ENCODE data around the gene SEMA3C.
A peak's percentile ranks its signal among the peaks of the same experiment; 100 is the strongest.

Gene SEMA3C

DNA sequence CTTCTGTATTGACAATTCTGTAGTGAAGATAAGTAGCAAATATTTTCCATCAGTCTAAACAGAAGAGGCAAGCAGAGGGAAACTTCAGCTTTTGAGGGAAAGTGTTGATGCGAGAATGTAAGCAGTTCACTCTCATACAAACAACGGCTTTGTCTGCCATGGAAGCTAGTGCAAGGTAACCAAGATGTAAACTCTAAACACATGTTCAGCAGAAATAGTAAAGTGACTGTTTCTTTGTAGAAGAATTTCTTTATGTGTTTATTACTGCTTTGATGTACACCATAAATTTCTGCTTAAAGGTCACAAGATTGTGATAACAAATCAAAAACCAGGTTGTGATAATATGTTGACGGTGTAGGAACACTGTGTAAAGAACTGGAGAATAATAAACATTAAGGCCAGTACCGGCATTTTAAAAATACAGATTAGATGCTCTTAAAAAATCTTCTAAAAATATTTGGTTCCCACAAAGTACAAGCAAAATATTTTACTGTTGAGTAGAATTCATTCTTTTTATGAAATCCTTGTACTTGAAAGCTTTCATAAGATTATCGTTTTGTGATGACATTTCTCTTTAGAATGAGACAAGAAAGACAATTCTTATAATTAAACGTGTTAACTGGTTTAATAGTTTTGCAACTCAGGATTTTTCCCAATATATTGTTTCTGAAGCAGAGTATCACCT lies 34.2 kb downstream of the SEMA3C start:
- no peak for DNase-seq

DNA sequence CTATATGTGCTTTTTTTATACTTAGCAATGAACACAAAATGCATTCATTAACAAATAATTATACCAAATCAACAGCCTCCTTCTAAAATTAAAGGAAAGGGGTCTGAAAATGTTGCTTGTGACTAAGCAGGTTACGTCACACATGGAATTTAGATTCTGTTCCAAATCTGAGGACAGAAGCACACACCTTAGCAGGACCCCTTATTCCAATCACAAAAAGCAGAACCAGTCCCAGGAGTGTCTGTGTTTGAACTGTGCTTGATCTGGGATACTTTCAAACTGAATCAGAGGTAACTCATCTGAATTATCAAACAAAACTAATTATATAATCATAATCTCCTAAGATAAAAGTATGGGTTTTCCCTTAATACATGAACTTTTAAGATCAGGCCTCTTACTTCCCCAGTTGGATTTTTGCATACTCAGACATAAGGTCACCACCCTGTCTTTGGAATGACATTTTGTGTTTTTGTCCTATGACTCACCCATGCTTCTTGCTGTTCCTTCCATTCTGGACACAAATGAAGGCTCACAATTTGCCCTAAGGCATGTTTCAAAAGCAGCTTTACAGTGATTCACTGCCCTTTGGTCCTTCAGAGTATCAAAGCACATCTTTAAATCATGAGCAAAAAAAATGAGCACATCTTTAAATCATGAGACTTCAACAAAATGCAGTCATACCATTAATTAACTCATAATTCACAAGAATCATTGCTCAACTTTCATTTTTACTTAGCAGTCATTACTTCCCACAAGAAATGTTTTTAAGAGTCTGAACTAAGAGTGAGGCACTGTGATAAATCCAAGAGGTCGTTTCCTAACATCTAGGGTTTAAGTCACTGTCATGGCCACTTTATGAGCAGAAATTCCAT lies 35.5 kb downstream of the SEMA3C start:
- no peak for DNase-seq

DNA sequence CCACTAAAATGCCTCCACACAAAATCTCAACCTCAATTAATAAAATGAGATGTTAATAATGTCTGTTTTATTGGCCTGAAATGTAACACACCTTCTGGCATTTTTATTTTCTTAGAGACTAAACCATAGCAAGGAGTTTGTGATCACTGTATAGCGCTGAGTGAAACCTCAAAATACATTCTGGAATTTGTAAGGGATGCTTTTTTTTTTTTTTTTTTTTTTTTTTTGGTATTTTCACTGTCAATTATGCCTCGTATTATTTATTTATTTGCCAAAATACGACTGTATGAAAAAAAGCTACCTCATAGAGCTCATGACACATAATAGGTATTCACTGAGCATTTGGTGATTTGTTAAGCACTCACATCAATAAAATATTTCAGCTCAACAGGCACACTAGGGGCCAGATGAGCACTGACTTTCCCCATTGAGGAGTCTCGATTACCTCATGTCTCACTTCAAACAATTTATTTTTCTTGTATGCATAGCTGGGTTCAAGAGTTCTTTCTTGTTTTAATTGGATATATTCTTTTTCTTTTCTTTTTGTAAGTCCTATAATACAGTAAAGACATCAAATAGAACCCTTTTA lies 36.5 kb downstream of the SEMA3C start:
- DNase-seq = no peak

DNA sequence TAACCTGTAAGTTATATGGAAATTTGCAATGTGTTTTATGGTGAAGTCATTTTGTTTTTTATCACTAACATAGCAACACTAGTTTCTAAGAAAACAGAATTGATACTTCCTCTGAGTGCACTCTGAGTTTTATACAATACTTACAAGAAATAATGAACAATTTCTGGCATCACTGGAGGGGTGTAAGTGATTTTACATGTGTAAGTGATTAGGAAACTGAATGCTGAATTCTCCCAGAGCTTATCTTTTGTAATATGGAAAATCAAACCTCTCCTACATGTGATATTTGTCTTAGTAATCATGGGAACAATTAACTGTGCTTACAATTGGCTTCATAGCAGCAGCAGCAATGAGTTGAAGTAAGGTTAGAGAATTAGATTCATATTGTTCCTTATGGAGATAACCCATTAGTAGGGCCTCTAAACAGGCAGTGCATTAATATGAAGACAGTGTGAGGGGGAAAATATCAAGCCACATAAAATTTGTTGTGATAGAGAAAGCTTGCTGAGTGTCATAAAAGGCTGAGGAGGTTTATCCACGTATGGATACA lies 37.4 kb downstream of the SEMA3C start:
- no peak for DNase-seq

DNA sequence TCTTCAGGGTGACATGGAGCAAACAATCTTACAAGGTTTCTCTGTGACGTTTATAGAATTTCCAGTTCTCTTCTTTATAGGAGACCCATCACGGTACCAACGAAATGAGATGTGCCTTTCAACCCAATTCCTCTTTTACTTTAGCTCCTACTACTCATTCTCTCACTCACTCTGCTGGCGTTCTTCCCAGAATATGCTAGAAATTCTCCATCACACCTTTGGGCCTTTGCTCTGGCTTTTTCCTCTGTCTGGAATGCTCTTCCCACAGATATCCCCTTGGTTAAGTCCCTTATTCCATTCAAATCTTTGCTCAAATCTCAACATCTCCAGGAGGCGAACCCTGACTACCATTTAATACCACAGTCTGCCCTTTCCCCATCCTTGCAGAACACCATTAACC lies 39.0 kb downstream of the SEMA3C start:
- no peak for DNase-seq

DNA sequence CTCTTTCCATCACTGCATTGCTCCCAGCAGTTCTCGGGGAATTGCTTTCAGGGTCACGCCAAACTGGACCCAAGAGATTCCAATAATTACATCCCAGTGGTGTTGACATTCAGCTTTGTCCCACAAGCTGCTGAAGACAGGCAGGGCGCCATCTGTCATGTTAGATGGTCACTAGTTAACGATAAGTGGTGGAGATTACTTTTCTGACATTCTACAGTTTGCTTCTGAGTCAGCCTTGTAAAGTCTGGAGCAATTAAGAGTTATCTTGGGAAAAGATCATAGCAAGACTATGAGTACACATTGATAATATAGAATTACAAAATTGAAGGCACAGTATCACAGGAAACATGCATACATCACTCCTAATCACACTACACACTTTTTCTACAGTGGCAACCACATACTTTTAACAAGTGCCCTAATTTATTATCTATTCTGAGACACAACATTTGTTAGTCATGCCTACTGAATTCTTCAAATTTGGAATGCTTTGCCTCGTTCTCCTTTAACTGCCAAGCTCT lies 41.9 kb downstream of the SEMA3C start:
- DNase-seq = no peak

DNA sequence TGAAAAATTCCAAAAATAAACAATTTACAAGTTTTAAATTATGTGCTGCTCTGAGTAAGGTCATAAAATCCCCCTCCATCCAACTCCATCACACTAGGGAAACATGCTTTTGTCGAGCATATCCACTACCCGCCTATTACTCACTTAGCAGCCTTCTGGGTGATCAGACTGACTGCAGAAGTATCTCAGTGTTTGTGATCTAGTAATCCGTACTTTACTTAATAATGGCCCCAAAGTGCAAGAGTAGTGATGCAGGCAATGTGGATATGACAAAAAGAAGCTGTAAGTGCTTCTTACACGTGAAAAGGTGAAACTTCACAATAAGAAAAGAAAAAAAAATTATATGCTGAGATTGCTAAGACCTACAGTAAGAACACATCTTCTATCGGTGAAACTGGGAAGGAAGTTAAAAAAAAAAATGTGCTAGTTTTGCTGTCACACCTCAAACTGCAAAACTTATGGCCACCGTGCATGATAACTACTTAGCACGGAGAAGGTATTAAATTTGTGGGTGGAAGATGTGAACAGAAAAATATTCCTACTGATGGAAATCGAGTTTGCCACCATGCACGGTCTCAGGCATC lies 43.2 kb downstream of the SEMA3C start:
- no peak for DNase-seq

DNA sequence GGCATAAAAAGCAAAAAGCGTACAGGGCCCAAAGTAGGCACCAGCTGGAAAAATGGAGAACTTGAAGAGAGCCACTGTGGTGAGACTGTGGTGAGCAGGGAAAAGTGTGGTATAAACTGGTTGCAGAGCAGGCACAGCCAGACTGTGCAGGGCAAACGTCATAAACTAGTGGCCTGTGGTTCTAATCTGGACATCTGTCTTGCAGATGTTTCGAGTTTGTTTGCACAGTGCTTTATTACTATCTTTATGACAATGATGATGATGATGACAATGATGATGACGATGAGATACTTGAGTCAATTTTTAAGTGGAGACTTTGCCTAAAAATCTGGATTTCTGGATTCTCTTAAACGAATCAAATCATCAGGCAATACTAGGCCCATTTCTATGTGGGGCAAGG lies 45.7 kb downstream of the SEMA3C start:
- DNase-seq = no peak

DNA sequence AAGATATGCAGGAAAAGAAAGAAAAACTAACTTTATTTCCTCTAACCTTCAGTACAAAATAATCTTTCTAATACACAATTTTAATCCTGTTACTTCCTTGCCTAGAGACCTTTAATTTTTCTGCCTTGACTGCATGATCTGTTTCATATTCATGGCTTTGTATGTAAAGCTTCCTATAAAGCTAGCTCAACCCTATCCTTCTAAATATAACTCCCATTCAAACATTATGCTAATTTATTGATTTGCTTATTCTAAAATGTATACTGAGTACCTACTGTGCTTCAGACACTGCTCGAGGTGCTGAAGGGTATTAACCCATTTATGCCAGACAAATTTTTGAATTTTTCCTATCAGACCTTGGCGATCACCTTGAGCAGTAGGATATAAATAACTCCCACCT lies 47.6 kb downstream of the SEMA3C start:
- no peak for DNase-seq

DNA sequence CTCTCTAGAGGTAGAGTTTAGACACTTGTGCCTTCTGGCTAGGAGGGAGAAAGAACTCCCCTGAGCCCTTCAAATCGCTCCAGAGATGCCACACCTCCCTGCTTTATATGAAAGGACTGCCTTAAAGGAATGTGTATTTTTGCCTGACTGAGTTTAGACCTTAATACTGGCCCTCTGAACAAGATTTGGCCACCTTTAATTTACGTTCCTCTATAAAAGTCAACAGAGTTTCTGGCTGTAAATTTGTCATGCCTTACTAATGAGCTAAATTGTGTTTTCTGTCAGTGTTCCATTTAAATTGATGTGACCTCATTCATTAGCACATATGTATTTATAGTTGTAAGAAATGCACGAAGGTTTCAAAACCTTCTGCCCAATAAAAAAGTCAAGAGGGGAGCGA lies 48.0 kb downstream of the SEMA3C start:
- DNase-seq = no peak

DNA sequence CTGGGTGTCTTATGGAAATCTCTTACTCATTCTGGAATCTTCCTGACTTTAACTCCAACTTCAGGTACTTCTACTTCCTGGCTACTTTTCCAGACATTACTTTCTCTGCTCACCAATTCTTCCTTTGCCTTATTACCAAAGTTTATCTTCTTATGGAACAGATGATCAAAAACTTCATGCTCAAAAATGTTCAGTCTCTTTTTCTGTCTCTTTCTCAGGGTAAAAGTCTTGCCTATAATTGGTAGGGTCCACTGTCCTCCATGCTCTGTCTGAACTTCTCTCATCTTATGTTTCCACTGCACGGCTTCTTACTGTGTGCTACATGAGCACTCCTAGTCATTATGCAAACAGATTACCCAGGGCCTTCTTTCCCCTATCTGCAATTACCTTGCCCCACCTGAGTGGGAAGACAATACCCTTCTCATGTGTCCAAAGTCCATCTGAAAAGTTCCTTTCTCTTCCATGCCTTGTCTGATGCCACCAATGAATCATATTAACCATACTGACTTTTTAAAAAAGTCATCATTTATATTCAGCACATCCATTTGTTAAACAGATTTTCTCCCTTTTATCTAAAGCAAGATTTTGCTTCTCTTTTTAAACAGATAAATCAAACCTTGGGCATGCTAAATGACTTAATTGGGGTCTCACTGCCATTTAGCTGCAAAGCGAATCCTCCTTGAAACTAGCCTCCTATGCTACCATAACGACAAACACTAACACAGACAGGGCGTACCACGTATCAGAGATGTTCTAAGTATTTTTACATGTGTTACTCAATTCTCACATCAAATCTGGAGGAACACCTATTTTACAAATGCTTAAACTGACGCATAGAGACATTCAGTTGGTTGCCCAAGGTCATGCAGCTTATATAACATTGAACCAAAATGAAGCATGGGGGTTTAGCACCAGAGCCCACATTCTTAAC lies 48.8 kb downstream of the SEMA3C start:
- no peak for DNase-seq

DNA sequence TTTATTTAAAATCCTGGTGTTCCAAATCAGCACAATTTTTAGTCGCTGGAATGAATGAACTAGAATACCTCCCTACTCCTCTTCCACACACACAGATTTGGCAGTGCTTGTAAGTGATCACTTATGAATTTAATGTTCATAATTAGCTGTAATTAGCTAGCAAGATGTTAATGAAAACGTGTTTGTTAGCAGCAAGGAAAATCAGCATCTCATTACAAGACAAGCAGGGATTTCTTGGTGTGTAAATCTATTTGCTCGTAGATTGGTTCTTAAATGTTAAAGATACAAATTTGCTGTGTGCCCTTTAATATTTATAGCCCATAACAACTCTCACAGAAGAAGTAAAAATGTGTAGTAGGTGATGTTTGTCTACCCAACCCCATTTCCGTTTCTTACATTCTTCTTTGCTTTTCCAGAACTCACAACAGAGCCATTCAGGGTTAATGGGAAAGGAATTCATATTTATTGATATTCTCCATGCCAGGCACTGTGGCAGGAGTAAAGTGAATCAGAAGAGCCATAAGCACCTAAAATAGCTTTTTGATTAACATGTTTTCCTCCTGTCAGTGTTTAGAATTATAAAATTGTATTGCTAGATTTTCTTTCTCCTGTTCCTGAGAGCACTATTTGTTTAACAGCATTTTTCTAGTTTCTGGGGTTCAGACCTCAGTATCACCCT lies 49.6 kb downstream of the SEMA3C start:
- no peak for DNase-seq

DNA sequence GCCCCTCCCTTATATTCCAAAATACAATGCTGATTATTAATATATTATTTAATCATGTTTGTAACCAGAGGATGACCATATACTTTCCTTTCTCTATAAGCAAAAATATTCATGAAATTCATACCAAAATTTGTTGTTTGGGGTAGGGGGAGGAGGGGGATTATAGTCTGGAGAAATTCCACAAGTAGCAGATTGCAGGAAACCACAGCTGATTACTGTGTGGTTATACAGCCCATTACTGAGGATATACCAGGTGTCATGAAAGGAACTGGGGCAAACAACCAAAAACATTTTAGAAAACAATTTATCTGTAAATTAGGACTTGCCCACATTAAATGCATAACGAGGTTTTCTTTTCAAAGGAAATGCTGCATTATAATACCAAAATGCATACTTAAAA lies 50.3 kb downstream of the SEMA3C start:
- no peak for DNase-seq

DNA sequence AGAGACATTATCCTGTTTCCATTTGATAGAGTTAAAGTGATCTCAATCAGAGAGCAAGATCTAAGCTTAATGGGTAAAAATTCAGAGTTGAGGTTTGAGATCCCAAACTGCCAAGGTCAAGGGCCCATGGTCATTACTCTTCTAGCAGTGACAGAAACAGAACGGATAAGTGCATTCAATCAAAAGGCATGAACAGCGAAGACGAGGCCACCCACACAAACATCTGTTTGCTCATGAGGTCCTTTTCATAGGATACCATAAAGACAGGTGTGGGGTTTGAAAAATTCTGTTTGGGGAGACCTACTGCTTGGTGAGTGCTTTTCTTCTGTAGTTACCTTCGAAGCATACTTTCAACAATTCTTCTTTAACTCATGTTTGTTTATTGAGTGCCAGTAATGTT lies 58.3 kb downstream of the SEMA3C start:
- DNase-seq = no peak

DNA sequence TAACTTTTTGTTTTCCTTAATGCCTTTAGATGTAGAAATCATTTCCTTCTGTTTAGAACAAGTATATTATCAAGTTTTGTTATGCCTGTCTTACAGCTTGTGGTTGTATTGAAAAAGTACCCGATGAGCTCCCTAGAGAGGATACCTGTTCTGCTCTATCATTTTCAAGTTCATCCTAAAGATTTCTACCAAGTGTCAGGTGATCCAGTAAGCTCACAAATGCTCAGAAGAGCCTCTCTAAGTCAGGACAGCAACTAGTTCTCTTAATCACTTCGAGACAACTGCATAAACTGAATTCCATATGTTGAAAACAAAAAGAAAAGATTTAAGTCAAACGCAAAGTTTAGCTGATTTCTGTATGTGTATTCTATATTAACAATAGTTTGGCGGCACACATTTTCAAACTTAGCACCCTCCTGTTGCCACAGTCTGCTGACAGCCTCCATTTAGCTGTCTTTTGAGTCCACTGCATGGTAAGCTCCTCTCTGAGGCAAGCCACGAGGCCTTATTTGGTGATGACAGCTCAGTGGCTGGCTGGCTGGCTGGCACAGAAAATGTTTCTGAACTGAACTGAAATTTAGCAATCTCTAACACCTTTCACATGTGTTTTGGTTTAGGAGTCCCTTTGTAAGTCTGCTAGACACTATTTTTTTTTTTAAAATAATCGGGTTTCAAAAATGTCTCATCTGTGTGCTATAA lies 59.4 kb downstream of the SEMA3C start:
- no peak for DNase-seq

DNA sequence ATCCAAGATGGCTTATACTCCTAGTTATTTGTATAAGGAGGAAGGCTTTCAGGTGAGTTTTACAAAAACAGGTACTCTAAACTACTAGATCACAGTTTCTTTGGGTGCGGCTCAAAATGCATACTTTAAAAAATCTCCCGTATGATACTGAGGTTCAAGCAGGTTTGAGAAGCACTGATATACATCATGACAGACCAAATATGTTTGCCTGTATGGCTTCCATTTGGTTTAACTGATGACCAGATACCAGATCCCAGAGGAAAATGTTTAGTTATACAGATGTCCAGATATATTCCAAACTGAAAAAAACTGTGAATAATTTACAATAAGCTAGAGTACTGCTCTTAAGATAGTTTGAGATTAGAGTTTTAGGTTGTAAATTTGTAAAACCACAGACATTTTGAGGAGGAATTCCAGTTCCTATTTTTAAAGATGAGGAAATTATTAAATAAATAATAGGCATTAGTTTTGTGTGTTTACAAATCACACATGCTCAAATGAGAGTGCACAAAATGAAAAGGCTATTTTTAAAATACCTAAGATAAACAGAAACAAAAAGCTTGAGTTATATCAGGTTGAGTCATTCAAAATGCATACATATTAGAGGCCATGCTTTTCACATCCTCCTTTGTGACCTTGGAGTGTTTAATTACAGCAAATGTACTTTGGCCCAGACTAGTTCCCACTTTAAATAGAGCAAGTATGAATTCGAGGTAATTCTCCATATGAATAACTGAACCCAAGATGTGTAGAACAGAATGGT lies 60.5 kb downstream of the SEMA3C start:
- peak; percentile 50 for DNase-seq

DNA sequence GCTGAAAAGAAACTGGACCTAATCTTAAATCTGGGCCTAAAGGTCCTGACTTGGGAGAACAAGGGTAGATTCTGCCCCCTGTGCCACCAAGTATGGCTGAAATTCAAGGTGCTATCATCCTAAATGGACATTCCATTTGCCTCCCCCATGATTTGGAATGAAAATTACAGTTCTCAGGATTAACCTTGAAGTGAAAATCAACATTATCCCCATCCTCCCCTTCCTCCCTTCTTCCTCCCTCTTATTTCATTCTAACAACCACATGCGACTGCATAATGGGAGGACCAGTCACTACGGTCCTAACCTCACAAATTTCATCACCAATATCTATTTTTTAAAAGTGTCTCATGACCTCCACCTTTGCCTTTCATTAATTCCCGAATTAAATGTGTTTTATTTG lies 62.1 kb downstream of the SEMA3C start:
- DNase-seq = no peak

DNA sequence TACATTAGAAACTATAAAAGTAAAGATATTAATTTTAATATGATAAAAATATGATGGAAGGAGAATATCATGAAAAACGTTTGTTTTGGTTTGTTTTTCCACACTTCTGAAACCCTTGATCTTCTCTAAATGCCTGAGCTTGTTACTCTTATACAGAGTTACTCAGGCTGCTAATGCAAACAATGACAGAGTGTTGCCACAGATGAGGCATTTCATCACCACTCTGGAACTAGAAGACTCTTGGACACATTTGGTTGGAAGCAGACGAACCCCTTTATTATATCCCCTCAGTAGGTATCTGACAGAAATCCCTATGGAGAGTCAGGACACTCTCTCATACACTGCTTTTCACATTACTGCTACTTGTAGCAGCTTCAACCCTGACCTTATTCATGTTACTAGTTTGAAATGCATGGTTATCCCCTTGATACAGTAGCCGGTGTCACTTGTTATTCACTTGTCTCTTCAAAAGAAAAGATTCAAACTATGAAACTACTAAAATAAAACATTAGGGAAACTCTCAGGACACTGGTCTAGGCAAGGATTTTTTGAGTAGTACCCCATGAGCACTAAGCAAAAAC lies 66.9 kb downstream of the SEMA3C start:
- DNase-seq = no peak

DNA sequence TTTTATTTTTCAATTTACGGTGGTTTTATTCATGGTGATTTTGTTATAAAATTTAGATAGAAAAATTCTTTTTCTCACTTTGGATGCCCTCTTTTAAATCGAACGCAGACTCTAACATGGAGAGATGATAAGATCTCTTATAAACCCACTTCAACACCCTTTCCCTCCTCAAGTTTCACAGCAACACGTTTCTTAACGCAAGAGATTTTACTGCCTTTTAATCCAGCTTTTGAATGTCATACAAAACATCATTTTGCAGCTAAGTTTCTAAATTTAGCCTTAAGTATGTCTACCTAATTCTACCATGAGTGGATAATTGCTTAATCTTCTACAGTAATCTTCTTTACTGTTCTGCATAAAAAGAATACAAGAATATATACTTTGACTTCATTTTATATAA lies 70.0 kb downstream of the SEMA3C start:
- DNase-seq = peak; percentile 43

DNA sequence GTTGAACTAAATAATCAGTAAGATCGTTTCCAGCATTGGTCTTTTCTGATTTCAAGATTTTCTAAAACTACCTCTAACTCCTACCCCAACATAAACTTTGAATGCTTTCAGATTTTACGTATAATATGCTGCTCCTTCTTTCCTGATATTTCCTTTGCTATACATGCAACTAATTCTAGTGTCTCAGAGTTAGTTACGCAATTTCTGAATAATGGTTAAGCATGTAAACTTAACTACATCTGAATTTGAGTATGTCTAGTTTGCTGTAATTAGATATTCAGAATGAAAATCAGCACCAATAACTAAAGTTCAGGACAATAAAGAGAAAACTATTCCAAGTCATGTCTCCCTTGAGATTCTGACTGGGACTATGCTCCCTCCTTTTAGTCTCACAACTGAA lies 71.0 kb downstream of the SEMA3C start:
- no peak for DNase-seq

Measured in DMS79 treated with DMSO at 0.1 percent for 48 hours (cell line).